Hypothalamus (tissue), 51 donors: ENCODE measurements around the gene FAM131C.
"Not testable (repeated sequence)": the region's sequence is repeated elsewhere in the genome, so short reads cannot be mapped to it uniquely, and the experiment has no call there.

Experiments
- DNase-seq, 51 donors: peaks; one replicate each; lab custom pipeline; 2025; lab: John Stamatoyannopoulos, UW

Gene FAM131C

GRCh38 chr1:16107039-16107438 lies 33.6 kb upstream of the FAM131C start:
- DNase-seq, result not testable (repeated sequence)

- no peak for DNase-seq
These were observed 28.2 kb upstream of the FAM131C start for GRCh38 chr1:16101623-16102022.

GRCh38 chr1:16099412-16099811 lies 26.0 kb upstream of the FAM131C start:
- no peak for DNase-seq

- DNase-seq, result no peak
These were observed 22.0 kb upstream of the FAM131C start for GRCh38 chr1:16095447-16095846.

- DNase-seq, result no peak
These were observed 21.2 kb upstream of the FAM131C start for GRCh38 chr1:16094453-16095158.

- DNase-seq, result no peak
These were observed 20.2 kb upstream of the FAM131C start for GRCh38 chr1:16093611-16094010.

GRCh38 chr1:16092923-16093511 lies 19.6 kb upstream of the FAM131C start:
- DNase-seq, result no peak

- DNase-seq, result no peak
These were observed 18.9 kb upstream of the FAM131C start for GRCh38 chr1:16092097-16092922.

- no peak for DNase-seq
These were observed 17.8 kb upstream of the FAM131C start for GRCh38 chr1:16091296-16091695.

GRCh38 chr1:16090076-16090826 lies 16.8 kb upstream of the FAM131C start:
- DNase-seq, result no peak

- no peak for DNase-seq
These were observed 15.5 kb upstream of the FAM131C start for GRCh38 chr1:16088996-16089395.

- no peak for DNase-seq
These were observed 15.0 kb upstream of the FAM131C start for GRCh38 chr1:16088351-16088911.

- no peak for DNase-seq
These were observed 14.3 kb upstream of the FAM131C start for GRCh38 chr1:16087733-16088132.

GRCh38 chr1:16085522-16085921 lies 12.1 kb upstream of the FAM131C start:
- DNase-seq, result no peak

GRCh38 chr1:16083486-16083885 lies 10.0 kb upstream of the FAM131C start:
- DNase-seq, result no peak

- peak in 10 of 51 donors; percentile 15 to 44 (median 30) for DNase-seq
These were observed 9.0 kb upstream of the FAM131C start for GRCh38 chr1:16082283-16083038.

GRCh38 chr1:16081636-16082035 lies 8.2 kb upstream of the FAM131C start:
- DNase-seq, result no peak

GRCh38 chr1:16080422-16081150 lies 7.1 kb upstream of the FAM131C start:
- no peak for DNase-seq
